SU-DHL-6 (cell line): ENCODE data around the gene TAPT1.

Experiments
- EZH2phosphoT487 ChIP-seq: fragments of 200-600 bp; sonication (generic), shearing (Covaris generic); conservative IDR thresholded peaks from 2 replicates; pipeline ENCODE4 v1.6.1; 2018; ENCODE audit warnings: mild to moderate bottlenecking, antibody characterized with exemption, low read length, moderate library complexity, mixed read lengths
- TF ChIP-seq, protein P1 (sequence below): fragments of 200-600 bp; sonication (generic); IDR thresholded peaks from one replicate; pipeline ENCODE4 v1.5.1; 2017; ENCODE audit warnings: antibody characterized with exemption, mild to moderate bottlenecking, low read length, moderate library complexity; ENCODE audit not compliant: insufficient read depth, poor library complexity, severe bottlenecking

DNA sequence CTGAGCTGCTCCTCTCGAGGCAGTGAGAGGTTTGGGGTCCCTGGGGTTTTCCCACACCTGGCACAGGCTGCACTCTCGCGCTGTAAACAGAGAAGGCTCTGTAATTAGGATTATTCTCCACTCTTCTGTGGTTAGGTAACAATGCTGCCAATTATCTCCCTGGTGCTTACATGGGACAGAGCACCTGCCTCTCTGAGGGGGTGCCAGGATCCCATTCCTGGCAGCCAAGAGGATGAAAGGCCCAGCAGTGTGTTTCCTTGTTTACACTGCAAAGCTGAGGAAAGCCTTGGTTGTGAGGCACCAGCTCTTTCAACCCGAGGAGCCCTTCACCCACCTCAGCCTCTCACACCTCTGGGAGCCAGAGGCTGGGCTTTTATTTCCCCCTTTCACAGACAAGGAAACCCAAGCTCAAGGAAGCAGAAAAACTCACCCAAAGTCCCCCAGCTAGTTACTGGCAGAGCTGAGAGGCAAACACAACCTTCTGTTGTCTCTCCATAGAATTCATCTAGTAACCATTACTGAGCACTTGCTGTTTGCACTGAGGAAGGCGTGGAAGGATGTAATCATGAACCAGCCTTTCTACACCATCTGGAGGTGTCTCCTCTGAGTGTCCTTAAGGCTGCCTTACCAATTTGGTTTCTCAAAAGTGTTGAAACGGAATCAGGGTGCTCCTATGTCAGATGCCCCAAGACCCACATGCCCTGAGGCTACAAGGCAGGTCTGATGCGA is 102.8 kb downstream of the TAPT1 start:
- no peak for TF ChIP-seq EZH2phosphoT487
- TF ChIP-seq, protein P1, sequence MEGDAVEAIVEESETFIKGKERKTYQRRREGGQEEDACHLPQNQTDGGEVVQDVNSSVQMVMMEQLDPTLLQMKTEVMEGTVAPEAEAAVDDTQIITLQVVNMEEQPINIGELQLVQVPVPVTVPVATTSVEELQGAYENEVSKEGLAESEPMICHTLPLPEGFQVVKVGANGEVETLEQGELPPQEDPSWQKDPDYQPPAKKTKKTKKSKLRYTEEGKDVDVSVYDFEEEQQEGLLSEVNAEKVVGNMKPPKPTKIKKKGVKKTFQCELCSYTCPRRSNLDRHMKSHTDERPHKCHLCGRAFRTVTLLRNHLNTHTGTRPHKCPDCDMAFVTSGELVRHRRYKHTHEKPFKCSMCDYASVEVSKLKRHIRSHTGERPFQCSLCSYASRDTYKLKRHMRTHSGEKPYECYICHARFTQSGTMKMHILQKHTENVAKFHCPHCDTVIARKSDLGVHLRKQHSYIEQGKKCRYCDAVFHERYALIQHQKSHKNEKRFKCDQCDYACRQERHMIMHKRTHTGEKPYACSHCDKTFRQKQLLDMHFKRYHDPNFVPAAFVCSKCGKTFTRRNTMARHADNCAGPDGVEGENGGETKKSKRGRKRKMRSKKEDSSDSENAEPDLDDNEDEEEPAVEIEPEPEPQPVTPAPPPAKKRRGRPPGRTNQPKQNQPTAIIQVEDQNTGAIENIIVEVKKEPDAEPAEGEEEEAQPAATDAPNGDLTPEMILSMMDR = no peak
